ENCODE data around the gene MRPL24. TPM values are rescaled to one million over a fixed set of nuclear protein-coding genes. Genes with fewer than 3 reads are reported as not detected.

MRPL24 gene
- total RNA-seq (10 to 100 TPM; 42.8 to 62.2 TPM), polyA plus RNA-seq (ENCODE audit: insufficient read length in 6 of 6) (10 to 100 TPM; 53.1 to 58.1 (median 55.4) TPM)
- long read RNA-seq, donor 1, transcript MRPL24-201 (6 exons, 883 nt), result minor isoform, 18 of 42 reads
- long read RNA-seq, donor 1, transcript MRPL24-202 (6 exons, 883 nt), result major isoform, 22 of 42 reads
- long read RNA-seq, donor 1, partial matches to known transcripts, result 0 of 42 reads
- long read RNA-seq, donor 1, other reads (novel, unspliced or antisense), result 0 of 42 reads
- long read RNA-seq, donor 2, transcript MRPL24-202 (6 exons, 883 nt), result major isoform, 14 of 35 reads
- long read RNA-seq, donor 2, transcript MRPL24-201 (6 exons, 883 nt), result minor isoform, 13 of 35 reads
- long read RNA-seq, donor 2, partial matches to known transcripts, result 6 of 35 reads
- long read RNA-seq, donor 2, other reads (novel, unspliced or antisense), result 0 of 35 reads
- long read RNA-seq, donor 3, transcript MRPL24-202 (6 exons, 883 nt), result major isoform, 20 of 38 reads
- long read RNA-seq, donor 3, transcript MRPL24-201 (6 exons, 883 nt), result minor isoform, 17 of 38 reads
- long read RNA-seq, donor 3, partial matches to known transcripts, result 0 of 38 reads
- long read RNA-seq, donor 3, other reads (novel, unspliced or antisense), result 0 of 38 reads
- long read RNA-seq, donor 4, transcript MRPL24-202 (6 exons, 883 nt), result major isoform, 9 of 15 reads
- long read RNA-seq, donor 4, partial matches to known transcripts, result 1 of 15 reads
- long read RNA-seq, donor 4, other reads (novel, unspliced or antisense), result 2 of 15 reads
- long read RNA-seq, donor 5, transcript MRPL24-202 (6 exons, 883 nt), result minor isoform, 11 of 43 reads
- long read RNA-seq, donor 5, transcript MRPL24-206 (3 exons, 560 nt), result minor isoform, 10 of 43 reads
- long read RNA-seq, donor 5, transcript MRPL24-201 (6 exons, 883 nt), result major isoform, 17 of 43 reads
- long read RNA-seq, donor 5, partial matches to known transcripts, result 5 of 43 reads
- long read RNA-seq, donor 5, other reads (novel, unspliced or antisense), result 0 of 43 reads
- long read RNA-seq, donor 6, transcript MRPL24-201 (6 exons, 883 nt), result major isoform, 16 of 32 reads
- long read RNA-seq, donor 6, transcript MRPL24-202 (6 exons, 883 nt), result minor isoform, 13 of 32 reads
- long read RNA-seq, donor 6, partial matches to known transcripts, result 0 of 32 reads
- long read RNA-seq, donor 6, other reads (novel, unspliced or antisense), result 0 of 32 reads
- long read RNA-seq, donor 7, transcript MRPL24-201 (6 exons, 883 nt), result major isoform, 16 of 29 reads
- long read RNA-seq, donor 7, transcript MRPL24-202 (6 exons, 883 nt), result minor isoform, 6 of 29 reads
- long read RNA-seq, donor 7, partial matches to known transcripts, result 7 of 29 reads
- long read RNA-seq, donor 7, other reads (novel, unspliced or antisense), result 0 of 29 reads
- long read RNA-seq, donor 8, transcript MRPL24-201 (6 exons, 883 nt), result major isoform, 18 of 43 reads
- long read RNA-seq, donor 8, transcript MRPL24-202 (6 exons, 883 nt), result major isoform, 18 of 43 reads
- long read RNA-seq, donor 8, partial matches to known transcripts, result 5 of 43 reads
- long read RNA-seq, donor 8, other reads (novel, unspliced or antisense), result 0 of 43 reads
- long read RNA-seq, donor 9, result 0 reads
- long read RNA-seq, donor 10, transcript MRPL24-201 (6 exons, 883 nt), result major isoform, 6 of 12 reads
- long read RNA-seq, donor 10, partial matches to known transcripts, result 0 of 12 reads
- long read RNA-seq, donor 10, other reads (novel, unspliced or antisense), result 3 of 12 reads
- long read RNA-seq, donor 11, transcript MRPL24-201 (6 exons, 883 nt), result minor isoform, 14 of 35 reads
- long read RNA-seq, donor 11, transcript MRPL24-202 (6 exons, 883 nt), result major isoform, 17 of 35 reads
- long read RNA-seq, donor 11, partial matches to known transcripts, result 0 of 35 reads
- long read RNA-seq, donor 11, other reads (novel, unspliced or antisense), result 0 of 35 reads
- long read RNA-seq, donor 12, transcript MRPL24-201 (6 exons, 883 nt), result major isoform, 13 of 25 reads
- long read RNA-seq, donor 12, transcript MRPL24-202 (6 exons, 883 nt), result minor isoform, 12 of 25 reads
- long read RNA-seq, donor 12, partial matches to known transcripts, result 0 of 25 reads
- long read RNA-seq, donor 12, other reads (novel, unspliced or antisense), result 0 of 25 reads

GRCh38 chr1:156740741-156741480, at the start of gene MRPL24:
Gene MRPL24 (minus strand): TSS chr1:156741088. CDS start chr1:156738704, 2,384 bp downstream.
- H3K27me3 ChIP-seq, result no peaks in the 10 kb centered on the region
- H3K9me3 ChIP-seq, result no peaks in the 10 kb centered on the region
- peaks cover 0 to 60% of the 10 kb centered on the region in 2 donors for H3K36me3 ChIP-seq
- intact Hi-C loops (cut with DNase I), result no loop called here
- peaks cover 7 to 54% of the 10 kb centered on the region in 2 donors for H3K4me1 ChIP-seq
- peak within 1 kb of the TSS; percentile 83 to 90 for H3K4me3 ChIP-seq
- peak; percentile 96 for ATAC-seq
- peak; percentile 96 to 99 (median 98) for DNase-seq
- H3K27ac ChIP-seq, result peak within 1 kb of the TSS; percentile 89 to 91
- TF ChIP-seq CTCF (IDR thresholded peaks at IDR 0.05), result no peak

- intact Hi-C loops (cut with DNase I), result no loop called here
- Histone ChIP-seq H3K4me3 (no peak overlapping the region), H3K4me1 (no peaks in the 10 kb centered on the region), H3K27ac (no peak overlapping the region), H3K9me3 (no peaks in the 10 kb centered on the region), H3K36me3 (peaks cover 0 to 92% of the 10 kb centered on the region in 2 donors), H3K27me3 (no peaks in the 10 kb centered on the region)
- ATAC-seq, result no peak
- TF ChIP-seq CTCF (IDR thresholded peaks at IDR 0.05), result no peak
- no peak for DNase-seq
Observed at GRCh38 chr1:156789621-156790318, 48.9 kb upstream of the MRPL24 start.

DNA sequence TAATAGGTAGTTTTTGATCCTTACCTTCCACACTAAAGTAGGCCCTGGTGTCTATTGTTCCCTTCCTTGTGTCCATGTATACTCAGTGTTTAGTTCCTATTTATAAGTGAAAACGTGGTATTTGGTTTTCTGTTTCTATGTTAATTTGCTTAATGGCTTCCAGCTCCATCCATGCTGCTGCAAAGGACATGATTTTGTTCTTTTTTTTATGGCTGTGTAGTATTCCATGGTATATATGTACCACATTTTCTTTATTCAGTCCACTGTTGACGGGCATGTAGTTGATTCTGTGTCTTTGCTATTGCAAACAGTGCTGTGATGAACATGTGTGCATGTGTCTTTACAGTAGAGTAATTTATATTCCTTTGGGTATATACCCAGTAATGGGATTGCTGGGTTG, 47.2 kb upstream of the MRPL24 start:
- H3K27me3 ChIP-seq, result no peaks in the 10 kb centered on the region
- no peak overlapping the region for H3K4me3 ChIP-seq
- intact Hi-C loops (cut with DNase I), result no loop called here
- ATAC-seq, result no peak
- peaks cover 0 to 92% of the 10 kb centered on the region in 2 donors for H3K36me3 ChIP-seq
- no peak for TF ChIP-seq CTCF (IDR thresholded peaks at IDR 0.05)
- DNase-seq, result no peak
- no peak overlapping the region for H3K27ac ChIP-seq
- H3K9me3 ChIP-seq, result no peaks in the 10 kb centered on the region
- no peaks in the 10 kb centered on the region for H3K4me1 ChIP-seq
